Stomach (tissue), 9 donors: ENCODE data around the gene RBM43. TPM values are rescaled to one million over a fixed set of nuclear protein-coding genes. Genes with fewer than 3 reads are reported as not detected.

Experiments used
- DNase-seq, 2 donors: peaks; one replicate each; pipeline versions ENCODE4 v3.0.0 to v3.0.0-alpha.2; 2013 to 2019
- H3K27ac ChIP-seq, 5 donors: fragments of 200-600 bp in 4 of 5; sonication (generic) in 4 of 5; one replicate each; pipeline ENCODE4 v1.5.1; 2013 to 2019; ENCODE audit warnings: mild to moderate bottlenecking in 1 of 5, moderate library complexity in 1 of 5
- H3K27me3 ChIP-seq, 3 donors: fragments of 200-600 bp; sonication (generic); one replicate each; pipeline ENCODE4 v1.5.1; 2017 to 2019; ENCODE audit warnings: mixed run types in 1 of 3
- H3K36me3 ChIP-seq, 4 donors: fragments of 200-600 bp; sonication (generic); 1 replicate in 3 of 4; 2 replicates in 1 of 4; pipeline ENCODE4 v1.5.1; 2016 to 2019
- H3K4me1 ChIP-seq, 4 donors: fragments of 200-600 bp; sonication (generic); one replicate each; pipeline ENCODE4 v1.5.1; 2016 to 2019
- H3K4me3 ChIP-seq, 4 donors: fragments of 200-600 bp; sonication (generic) in 3 of 4; one replicate each; pipeline ENCODE4 v1.5.1; 2016 to 2019; ENCODE audit warnings: mild to moderate bottlenecking in 1 of 4
- H3K9me3 ChIP-seq, 4 donors: fragments of 200-600 bp; sonication (generic); one replicate each; pipeline ENCODE4 v1.5.1; 2016 to 2019
- CTCF ChIP-seq, 7 experiments: fragments of 450-650 bp in 4 of 7; fragments of 200-600 bp in 3 of 7; sonication (generic) in 3 of 7; IDR thresholded peaks; one replicate each; pipeline ENCODE4 v1.5.1; 2016 to 2019; ENCODE audit warnings: antibody characterized with exemption in 7 of 7, control low read depth in 2 of 7, mild to moderate bottlenecking in 1 of 7
- EP300 ChIP-seq: sonication (generic); formaldehyde crosslinking; IDR thresholded peaks from one replicate; pipeline ENCODE4 v1.6.1; 2017; ENCODE audit warnings: antibody characterized with exemption
- POLR2A ChIP-seq, 4 donors: fragments of 450-650 bp; IDR thresholded peaks; one replicate each; pipeline ENCODE4 v1.6.1; 2016; ENCODE audit warnings: antibody characterized with exemption in 4 of 4, control low read depth in 2 of 4, mild to moderate bottlenecking in 1 of 4, moderate library complexity in 1 of 4
- POLR2AphosphoS5 ChIP-seq, 3 donors: sonication (generic); formaldehyde crosslinking; IDR thresholded peaks; one replicate each; pipeline ENCODE4 v1.6.1; 2016; ENCODE audit warnings: antibody characterized with exemption in 3 of 3
- WGBS, 5 donors: extraction: QIAGEN DNeasy Blood & Tissue Kit in 3 of 5; methylation state at CpG; one replicate each; pipeline versions ENCODE4 v1.1.5 to v1.1.7; 2013 to 2018; 5-methylcytosine and 5-hydroxymethylcytosine counted together
- intact Hi-C: fragments of 100-400 bp; cut with DNase I; formaldehyde crosslinking; loops from one replicate; pipeline ENCODE4 v1.15.1; 2023; ENCODE audit warnings: low total_unique reads
- polyA plus RNA-seq, 3 donors: library from polyadenylated mRNA; stranded (reverse); fragments of 200-250 nt; gene quantifications; one replicate each; pipeline ENCODE4 v1.2.3, GENCODE V29; 2013
- total RNA-seq, 5 donors: library from RNA; depleted of rRNA; stranded (reverse); fragments of >200 nt; gene quantifications; one replicate each; pipeline versions ENCODE4 v1.1.0 to v1.2.3, GENCODE V29; 2014 to 2016
- donor health status: healthy with polysubstance abuse.
- donor health status: Bipolar disorder and iron deficiency.
- donor health status: healthy.

Gene RBM43
- total and polyA plus RNA-seq, 8 donors: 1.3 to 10.8 (median 1.8) TPM

GRCh38 chr2:151287513-151288250 lies 26.0 kb upstream of the RBM43 start:
- H3K27me3 ChIP-seq: no peaks in the 10 kb centered on the region
- peak overlapping the region in 1 of 5 donors; percentile 99 for H3K27ac ChIP-seq
- H3K4me3 ChIP-seq: peak overlapping the region in 2 of 4 donors; percentile 70 to 71
- intact Hi-C loops: no loop called here
- H3K9me3 ChIP-seq: no peaks in the 10 kb centered on the region
- peaks cover 12 to 39% (median 23%) of the 10 kb centered on the region in 4 donors for H3K4me1 ChIP-seq
- 74 to 92% (median 87%) methylated on average over 5 of the region's 5 CpGs for WGBS, 5 donors
- peaks cover under 1 to 4% (median 2%) of the 10 kb centered on the region in 4 donors for H3K36me3 ChIP-seq
- no peak for DNase-seq
- TF ChIP-seq POLR2AphosphoS5 (IDR thresholded peaks at IDR 0.05) (no peak), EP300 (no peak), CTCF (IDR thresholded peaks at IDR 0.05) (no peak), POLR2A (IDR thresholded peaks at IDR 0.05) (no peak)

GRCh38 chr2:151282401-151282800 lies 20.7 kb upstream of the RBM43 start:
- H3K4me1 ChIP-seq: peaks cover 0 to 16% (median 6%) of the 10 kb centered on the region in 4 donors
- H3K36me3 ChIP-seq: peaks cover 12 to 56% (median 51%) of the 10 kb centered on the region in 4 donors
- no peaks in the 10 kb centered on the region for H3K9me3 ChIP-seq
- no peak for DNase-seq
- intact Hi-C loops: no loop called here
- H3K4me3 ChIP-seq: no peak overlapping the region
- H3K27ac ChIP-seq: no peak overlapping the region
- no peak for TF ChIP-seq POLR2A (IDR thresholded peaks at IDR 0.05)
- no peak for TF ChIP-seq POLR2AphosphoS5 (IDR thresholded peaks at IDR 0.05)
- TF ChIP-seq EP300: no peak
- 70 to 91% (median 85%) methylated on average over 4 of the region's 4 CpGs for WGBS, 5 donors
- H3K27me3 ChIP-seq: no peaks in the 10 kb centered on the region

GRCh38 chr2:151280271-151280670 lies 18.6 kb upstream of the RBM43 start:
- WGBS, 5 donors: 34 to 84% (median 43%) methylated on average over 4 of the region's 4 CpGs
- intact Hi-C loops: no loop called here
- Histone ChIP-seq H3K36me3 (peaks cover 18 to 78% (median 71%) of the 10 kb centered on the region in 4 donors), H3K4me3 (no peak overlapping the region), H3K9me3 (no peaks in the 10 kb centered on the region), H3K4me1 (no peaks in the 10 kb centered on the region), H3K27ac (no peak overlapping the region), H3K27me3 (no peaks in the 10 kb centered on the region)
- no peak for DNase-seq
- TF ChIP-seq POLR2AphosphoS5 (IDR thresholded peaks at IDR 0.05) (no peak), POLR2A (IDR thresholded peaks at IDR 0.05) (no peak), EP300 (no peak), CTCF (IDR thresholded peaks at IDR 0.05) (no peak)

GRCh38 chr2:151278487-151278886 lies 16.8 kb upstream of the RBM43 start:
- H3K27ac ChIP-seq: no peak overlapping the region
- H3K4me3 ChIP-seq: no peak overlapping the region
- peaks cover 28 to 96% (median 89%) of the 10 kb centered on the region in 4 donors for H3K36me3 ChIP-seq
- DNase-seq: no peak
- H3K27me3 ChIP-seq: no peaks in the 10 kb centered on the region
- no peaks in the 10 kb centered on the region for H3K9me3 ChIP-seq
- no peaks in the 10 kb centered on the region for H3K4me1 ChIP-seq
- TF ChIP-seq CTCF (IDR thresholded peaks at IDR 0.05) (no peak), POLR2AphosphoS5 (IDR thresholded peaks at IDR 0.05) (no peak), EP300 (no peak), POLR2A (IDR thresholded peaks at IDR 0.05) (no peak)
- intact Hi-C loops: no loop called here
- WGBS, 5 donors: 93 to 99% (median 97%) methylated on average over 2 of the region's 2 CpGs

GRCh38 chr2:151277067-151277466 lies 15.4 kb upstream of the RBM43 start:
- H3K4me1 ChIP-seq: no peaks in the 10 kb centered on the region
- DNase-seq: no peak

More at GRCh38 chr2:151277067-151277466, 15.4 kb upstream of the RBM43 start:
- Histone ChIP-seq H3K36me3 (peaks cover 28 to 100% (median 96%) of the 10 kb centered on the region in 4 donors), H3K27ac (no peak overlapping the region), H3K4me3 (no peak overlapping the region), H3K9me3 (no peaks in the 10 kb centered on the region), H3K27me3 (no peaks in the 10 kb centered on the region)
- intact Hi-C loops: no loop called here
- 46 to 95% (median 90%) methylated on average over 1 of the region's 1 CpG for WGBS, 5 donors
- TF ChIP-seq EP300: no peak
- TF ChIP-seq CTCF (IDR thresholded peaks at IDR 0.05): no peak
- TF ChIP-seq POLR2AphosphoS5 (IDR thresholded peaks at IDR 0.05): no peak
- TF ChIP-seq POLR2A (IDR thresholded peaks at IDR 0.05): no peak
